ENCODE data around the gene KCNK17. TPM values are rescaled to one million over a fixed set of nuclear protein-coding genes. Genes with fewer than 3 reads are reported as not detected.

KCNK17 gene
- total and polyA plus RNA-seq, 2 donors (not counting 3 experiments of a cell fraction or from before 2014, with no cell fraction given) = not detected

- no peak for FAIRE-seq
These were observed 15.8 kb upstream of the KCNK17 start for GRCh38 chr6:39330057-39330456.

More at GRCh38 chr6:39330057-39330456, 15.8 kb upstream of the KCNK17 start:
- BruUV-seq (replicated peaks) = no TSS peak
- Histone ChIP-seq H3K4me2 (ENCODE audit: insufficient read depth, low read length) (no peak overlapping the region), H3K79me2 (ENCODE audit: control insufficient read depth, insufficient read depth, low read length) (no peaks in the 10 kb centered on the region), H3K4me3 (replicated peaks in 1 of 3; ENCODE audit: insufficient read depth in 1 of 3, low read depth in 1 of 3, low read length in 3 of 3) (no peak overlapping the region), H3K9ac (replicated peaks; ENCODE audit: extremely low read depth, insufficient read depth, low read length) (no peak overlapping the region), H3K27ac (ENCODE audit: insufficient read depth, low read depth, low read length) (no peak overlapping the region), H3K27me3 (ENCODE audit: control insufficient read depth in 2 of 2, insufficient read depth in 2 of 2, low read length in 2 of 2) (no peaks in the 10 kb centered on the region), H4K20me1 (replicated peaks; ENCODE audit: control insufficient read depth, extremely low read depth, insufficient read depth, low read length) (no peaks in the 10 kb centered on the region), H3K4me1 (ENCODE audit: control insufficient read depth, extremely low read depth, insufficient read depth, low read length) (no peaks in the 10 kb centered on the region), H3K9me1 (replicated peaks; ENCODE audit: control insufficient read depth, extremely low read depth, insufficient read depth, low read length) (no peaks in the 10 kb centered on the region), H2AFZ (ENCODE audit: low read depth, low read length) (no peak overlapping the region), H3K9me3 (replicated peaks; ENCODE audit: control insufficient read depth, insufficient read depth, low read length) (no peaks in the 10 kb centered on the region), H3K36me3 (ENCODE audit: control insufficient read depth in 2 of 2, extremely low read depth in 1 of 2, insufficient read depth in 2 of 2, low read length in 2 of 2) (no peaks in the 10 kb centered on the region)
- dilution Hi-C loops (cut with MboI; ENCODE audit: extremely low pct_ligation_motif_present, low sequenced_read_pairs) (no loop called here), intact Hi-C loops (cut with micrococcal nuclease) (no loop called here)
- CTCF ChIA-PET = no interaction called here
- no peak for DNase-seq (ENCODE audit: low read depth, low spot score)
- POLR2A ChIA-PET = no interaction called here
- no peak for TF ChIP-seq GATA2 (IDR thresholded peaks at IDR 0.05; ENCODE audit: insufficient read depth, insufficient read length, low read depth, low read length)
- TF ChIP-seq MYC (IDR thresholded peaks at IDR 0.05; ENCODE audit: low read depth, low read length) = no peak
- TF ChIP-seq MAX (IDR thresholded peaks at IDR 0.05; ENCODE audit: insufficient read depth, insufficient read length) = no peak
- TF ChIP-seq EZH2 (IDR thresholded peaks at IDR 0.05; ENCODE audit: borderline replicate concordance, low read depth, low read length, severe bottlenecking) = no peak
- no peak for TF ChIP-seq POLR2A (IDR thresholded peaks at IDR 0.05; ENCODE audit: low read depth, low read length)
- no peak for TF ChIP-seq CTCF (IDR thresholded peaks at IDR 0.05; ENCODE audit: extremely low read depth in 1 of 2, insufficient read depth in 1 of 2, low read depth in 1 of 2, low read length in 2 of 2)
- TF ChIP-seq FOS (IDR thresholded peaks at IDR 0.05; ENCODE audit: borderline replicate concordance, insufficient read depth, low read length) = no peak
- no peak for TF ChIP-seq JUN (IDR thresholded peaks at IDR 0.05; ENCODE audit: borderline replicate concordance, insufficient read depth, insufficient read length, low read depth)
- no peak for TF ChIP-seq POLR2AphosphoS5 (IDR thresholded peaks at IDR 0.05; ENCODE audit: insufficient read depth, low read depth, low read length)
